HepG2 (cell line): Measurements from ENCODE around the gene PROCR. TPM values are rescaled to one million over a fixed set of nuclear protein-coding genes. Genes with fewer than 3 reads are reported as not detected.

Experiments used
- CENPBD1 ChIP-seq: sonication (generic); formaldehyde crosslinking; IDR thresholded peaks from 2 replicates; pipeline ENCODE4 v1.8.0; 2022; ENCODE audit warnings: missing genetic modification reagents, low read depth, mild to moderate bottlenecking, borderline replicate concordance
- E2F2 ChIP-seq: sonication (generic); formaldehyde crosslinking; IDR thresholded peaks from 2 replicates; pipeline ENCODE4 v1.4.0; 2020; ENCODE audit warnings: missing genetic modification reagents, borderline replicate concordance
- EHMT2 ChIP-seq: fragments of 200-600 bp; sonication (generic); IDR thresholded peaks from 2 replicates; pipeline ENCODE4 v1.7.0; 2017; ENCODE audit warnings: antibody characterized with exemption, low read depth, low read length, borderline replicate concordance
- FOXA3 ChIP-seq: IDR thresholded peaks from 2 replicates; pipeline ENCODE4 v1.6.1; 2016; ENCODE audit warnings: missing genetic modification reagents, missing compliant biosample characterization
- FOXK1 ChIP-seq: sonication (generic); formaldehyde crosslinking; IDR thresholded peaks from 2 replicates; pipeline ENCODE4 v1.4.0; 2020; ENCODE audit warnings: low read depth, missing genetic modification reagents, borderline replicate concordance
- GLI4 ChIP-seq: sonication (generic); formaldehyde crosslinking; IDR thresholded peaks from 2 replicates; pipeline ENCODE4 v1.5.1; 2020; ENCODE audit warnings: missing genetic modification reagents, mild to moderate bottlenecking, moderate library complexity, borderline replicate concordance
- KAT2B ChIP-seq: fragments of 150-350 bp; IDR thresholded peaks from 2 replicates; pipeline ENCODE4 v1.6.1; 2014; ENCODE audit warnings: low read depth, low read length, borderline replicate concordance
- KDM2A ChIP-seq: sonication (generic); formaldehyde crosslinking; IDR thresholded peaks from 2 replicates; pipeline ENCODE4 v1.4.0; 2020; ENCODE audit warnings: low read depth, missing genetic modification reagents, borderline replicate concordance
- SMARCE1 ChIP-seq: fragments of 450-650 bp; IDR thresholded peaks from 2 replicates; pipeline ENCODE4 v1.6.1; 2017; ENCODE audit warnings: borderline replicate concordance
- SRY ChIP-seq: sonication (generic); formaldehyde crosslinking; IDR thresholded peaks from 2 replicates; pipeline ENCODE4 v1.8.0; 2022; ENCODE audit warnings: mild to moderate bottlenecking, missing genetic modification reagents
- TBL1XR1 ChIP-seq: fragments of 150-350 bp; IDR thresholded peaks from 2 replicates; pipeline ENCODE4 v1.6.1; 2014; ENCODE audit warnings: borderline replicate concordance, low read length; ENCODE audit not compliant: partially characterized antibody
- THRA ChIP-seq: sonication (generic); formaldehyde crosslinking; IDR thresholded peaks from 2 replicates; pipeline ENCODE4 v1.4.0; 2020; ENCODE audit warnings: missing genetic modification reagents, borderline replicate concordance
- ZBTB20 ChIP-seq: sonication (generic); formaldehyde crosslinking; IDR thresholded peaks from 2 replicates; pipeline ENCODE4 v1.8.1; 2023; ENCODE audit warnings: missing genetic modification reagents, low read depth, mild to moderate bottlenecking, borderline replicate concordance
- ZBTB37 ChIP-seq: sonication (generic); formaldehyde crosslinking; IDR thresholded peaks from 2 replicates; pipeline ENCODE4 v1.4.0; 2020; ENCODE audit warnings: mild to moderate bottlenecking, missing genetic modification reagents
- ZFX ChIP-seq: sonication (generic); formaldehyde crosslinking; IDR thresholded peaks from 2 replicates; pipeline ENCODE4 v1.4.0; 2020; ENCODE audit warnings: mild to moderate bottlenecking, low read depth, missing genetic modification reagents, moderate library complexity
- ZNF18 ChIP-seq: sonication (generic); formaldehyde crosslinking; IDR thresholded peaks from 2 replicates; pipeline ENCODE4 v1.8.0; 2022; ENCODE audit warnings: mild to moderate bottlenecking, missing genetic modification reagents; ENCODE audit not compliant: insufficient replicate concordance
- ZNF260 ChIP-seq: sonication (generic); formaldehyde crosslinking; IDR thresholded peaks from 2 replicates; pipeline ENCODE4 v1.4.0; 2020; ENCODE audit warnings: missing genetic modification reagents, low read depth, mild to moderate bottlenecking, borderline replicate concordance
- ZNF44 ChIP-seq: sonication (generic); formaldehyde crosslinking; IDR thresholded peaks from 2 replicates; pipeline ENCODE4 v1.5.1; 2020; ENCODE audit warnings: mild to moderate bottlenecking, missing genetic modification reagents
- ZNF577 ChIP-seq: sonication (generic); formaldehyde crosslinking; IDR thresholded peaks from 2 replicates; pipeline ENCODE4 v1.4.0; 2020; ENCODE audit warnings: mild to moderate bottlenecking, low read depth, missing genetic modification reagents, borderline replicate concordance
- ZNF839 ChIP-seq: sonication (generic); formaldehyde crosslinking; IDR thresholded peaks from 2 replicates; pipeline ENCODE4 v1.4.0; 2020; ENCODE audit warnings: missing genetic modification reagents, mild to moderate bottlenecking, borderline replicate concordance
- ZXDC ChIP-seq: sonication (generic); formaldehyde crosslinking; IDR thresholded peaks from 2 replicates; pipeline ENCODE4 v1.5.0; 2020; ENCODE audit warnings: mild to moderate bottlenecking, missing genetic modification reagents
- polyA plus RNA-seq, 8 experiments: library from polyadenylated mRNA; depleted of rRNA in 3 of 8; stranded (reverse) in 7 of 8; unstranded in 1 of 8; fragments of >200 nt; fragmentation: Illumina TruSeq in 4 of 8; extraction: Trizol in 4 of 8; gene quantifications; 2 replicates each; pipeline versions ENCODE4 v1.2.1 to v1.2.3, GENCODE V29; 2011 to 2016; ENCODE audit warnings: low read depth in 4 of 8, missing spikeins in 1 of 8, mixed read lengths in 1 of 8; ENCODE audit not compliant: insufficient read depth in 1 of 8
- total RNA-seq, 5 experiments: library from RNA; depleted of rRNA; stranded (reverse); fragments of >200 nt; fragmentation: Illumina TruSeq; extraction: Trizol; gene quantifications; 2 replicates each; pipeline ENCODE4 v1.2.3, GENCODE V29; 2016; ENCODE audit warnings: low read depth in 1 of 5

The PROCR gene
- total and polyA plus RNA-seq, 2 of the 13 experiments (the other 11 are each of a cell fraction or from before 2014, with no cell fraction given), result 1.4 to 1.7 TPM

- peak; percentile 90 for TF ChIP-seq TBL1XR1
- peak; percentile 92 for TF ChIP-seq FOXA3
- no peak for TF ChIP-seq ZBTB37 (CRISPR knock-in tag)
- no peak for TF ChIP-seq KAT2B
- no peak for TF ChIP-seq ZNF260 (CRISPR knock-in tag)
- TF ChIP-seq ZNF839, result no peak
- TF ChIP-seq ZXDC (CRISPR knock-in tag), result no peak
- no peak for TF ChIP-seq SRY
- TF ChIP-seq SMARCE1, result peak; percentile 47; the same call in 1 of the 2 replicates
- no peak for TF ChIP-seq KDM2A (CRISPR knock-in tag)
- no peak for TF ChIP-seq ZNF44 (CRISPR knock-in tag)
- TF ChIP-seq ZFX (CRISPR knock-in tag), result no peak
- TF ChIP-seq ZNF18 (CRISPR knock-in tag), result no peak
- no peak for TF ChIP-seq E2F2
- TF ChIP-seq ZNF577, result no peak
- peak; percentile 98 for TF ChIP-seq ZBTB20 (CRISPR knock-in tag)
- TF ChIP-seq THRA (CRISPR knock-in tag), result no peak
- no peak for TF ChIP-seq CENPBD1
- TF ChIP-seq FOXK1 (CRISPR knock-in tag), result peak; percentile 52; the same call in 1 of the 2 replicates
- TF ChIP-seq EHMT2, result no peak
- no peak for TF ChIP-seq GLI4 (CRISPR knock-in tag)
Observed at GRCh38 chr20:35129647-35130069, 42.2 kb upstream of the PROCR start (continued).
